GM18951 (cell line): ENCODE data around the gene KISS1R.

Experiments used
- POLR2A ChIP-seq: IDR thresholded peaks from 4 replicates; pipeline ENCODE4 v1.6.1; 2011; ENCODE audit warnings: mild to moderate bottlenecking; ENCODE audit not compliant: insufficient read length, insufficient read depth; ENCODE audit errors: extremely low read depth
- in situ Hi-C: fragments of 300-500 bp; cut with MboI; formaldehyde crosslinking; loops from one replicate; pipeline ENCODE4 v1.12.0; 2022; ENCODE audit warnings: low sequenced_read_pairs, mixed read lengths, inconsistent platforms; ENCODE audit not compliant: unreplicated experiment

The KISS1R gene

GRCh38 chr19:926589-927350 is 9.6 kb downstream of the KISS1R start:
- peak; percentile 64 for TF ChIP-seq POLR2A
- in situ Hi-C loops: loop anchor here (10.0 kb wide), 1 partner anchor 162 kb away; no protein-coding TSS in a partner anchor

- TF ChIP-seq POLR2A: no peak
- in situ Hi-C loops: loop anchor here (10.0 kb wide), 1 partner anchor 163 kb away; no protein-coding TSS in a partner anchor
Measured at GRCh38 chr19:927351-927779, 10.2 kb downstream of the KISS1R start.

GRCh38 chr19:927780-928401 is 10.8 kb downstream of the KISS1R start:
- in situ Hi-C loops: loop anchor here (10.0 kb wide), 1 partner anchor 163 kb away; no protein-coding TSS in a partner anchor
- TF ChIP-seq POLR2A: no peak

GRCh38 chr19:928471-929202 is 11.5 kb downstream of the KISS1R start:
- in situ Hi-C loops: loop anchor here (10.0 kb wide), 1 partner anchor 164 kb away; no protein-coding TSS in a partner anchor
- no peak for TF ChIP-seq POLR2A

GRCh38 chr19:929203-929890 is 12.2 kb downstream of the KISS1R start:
- no peak for TF ChIP-seq POLR2A
- in situ Hi-C loops: loop anchor here (10.0 kb wide), 1 partner anchor 165 kb away; no protein-coding TSS in a partner anchor

- in situ Hi-C loops: loop anchor here (10.0 kb wide), 1 partner anchor 165 kb away; no protein-coding TSS in a partner anchor
- TF ChIP-seq POLR2A: no peak
Measured at GRCh38 chr19:929891-930258, 12.7 kb downstream of the KISS1R start.

GRCh38 chr19:931860-932647 is 14.9 kb downstream of the KISS1R start:
- TF ChIP-seq POLR2A: no peak

GRCh38 chr19:932648-933552 is 15.8 kb downstream of the KISS1R start:
- in situ Hi-C loops: no loop called here
- TF ChIP-seq POLR2A: no peak

More at GRCh38 chr19:931860-932647, 14.9 kb downstream of the KISS1R start:
- in situ Hi-C loops: no loop called here

- TF ChIP-seq POLR2A: no peak
- in situ Hi-C loops: no loop called here
Measured at GRCh38 chr19:933553-933882, 16.4 kb downstream of the KISS1R start.

GRCh38 chr19:934197-934840 is 17.2 kb downstream of the KISS1R start:
- in situ Hi-C loops: no loop called here
- TF ChIP-seq POLR2A: no peak

- no peak for TF ChIP-seq POLR2A
- in situ Hi-C loops: no loop called here
Measured at GRCh38 chr19:934865-935479, 17.8 kb downstream of the KISS1R start.

- in situ Hi-C loops: no loop called here
- TF ChIP-seq POLR2A: no peak
Measured at GRCh38 chr19:936175-936546, 19.0 kb downstream of the KISS1R start.
